Measurements from ENCODE around the gene VDR.

The VDR gene

DNA sequence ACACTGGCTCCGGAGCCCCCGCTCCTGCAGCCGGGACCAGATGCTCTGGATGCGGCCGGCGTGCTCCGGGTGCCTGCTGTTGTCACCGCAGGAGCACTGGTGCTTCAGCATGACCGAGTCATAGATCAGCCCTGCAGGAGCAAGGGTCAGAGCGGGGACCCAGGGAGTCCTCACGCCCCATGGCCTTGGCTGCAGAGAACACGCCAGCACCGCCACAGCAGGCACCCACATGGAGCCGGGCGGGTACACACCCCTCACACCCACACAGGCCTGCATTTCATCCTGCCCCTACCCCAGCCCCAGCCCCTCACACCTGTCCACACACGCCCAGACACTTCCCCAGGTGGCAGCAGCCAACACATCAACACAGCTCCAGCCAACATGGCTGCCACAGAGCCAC is 112.9 kb downstream of the VDR start:
- no peak for DNase-seq
